Activated T-cell treated with anti-CD3 and anti-CD28 coated beads for 48 hours (primary cell): ENCODE results near the gene CACNA2D2.

Experiments
- DNase-seq: peaks from one replicate; pipeline ENCODE4 v3.0.0-alpha.2; 2020; ENCODE audit warnings: low read depth

Gene CACNA2D2

DNA sequence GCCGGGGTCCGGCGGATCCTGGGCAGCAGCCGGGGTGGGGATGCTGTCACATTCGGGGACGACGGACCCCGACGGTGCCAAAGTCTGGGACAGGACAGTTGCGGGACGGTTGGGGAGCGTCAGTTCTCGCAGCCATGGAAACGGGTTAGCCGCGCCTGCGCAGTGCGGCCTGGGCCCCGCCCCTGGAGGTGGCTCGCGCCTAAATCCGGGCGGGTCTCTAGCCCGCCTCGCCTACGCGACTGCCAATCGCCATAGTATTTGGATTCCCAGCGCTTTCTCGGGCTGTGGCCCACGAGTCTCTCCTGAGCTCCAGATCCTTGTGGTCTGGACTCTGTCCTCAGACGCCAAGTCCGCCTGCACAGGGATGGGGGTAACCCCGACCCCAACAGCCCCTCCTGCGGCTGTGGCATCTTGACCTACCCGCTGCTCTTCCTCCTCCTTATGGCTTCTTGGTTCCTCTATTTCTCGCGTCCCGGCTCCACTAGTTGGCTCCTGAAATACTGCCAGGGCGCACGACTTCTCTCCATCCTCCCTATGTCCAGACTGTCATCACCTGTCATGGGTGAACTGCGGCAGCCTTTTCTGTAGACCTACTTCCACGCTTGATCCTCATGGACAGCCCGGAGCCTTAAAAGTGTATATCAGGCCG is 157.7 kb downstream of the CACNA2D2 start, which contains the start of gene ZMYND10:
TSS of gene ZMYND10 (minus strand) at position 147 of the 649 bp plus-strand sequence. CDS start 153 bp downstream, outside the sequence.
- peak; percentile 78 for DNase-seq

DNA sequence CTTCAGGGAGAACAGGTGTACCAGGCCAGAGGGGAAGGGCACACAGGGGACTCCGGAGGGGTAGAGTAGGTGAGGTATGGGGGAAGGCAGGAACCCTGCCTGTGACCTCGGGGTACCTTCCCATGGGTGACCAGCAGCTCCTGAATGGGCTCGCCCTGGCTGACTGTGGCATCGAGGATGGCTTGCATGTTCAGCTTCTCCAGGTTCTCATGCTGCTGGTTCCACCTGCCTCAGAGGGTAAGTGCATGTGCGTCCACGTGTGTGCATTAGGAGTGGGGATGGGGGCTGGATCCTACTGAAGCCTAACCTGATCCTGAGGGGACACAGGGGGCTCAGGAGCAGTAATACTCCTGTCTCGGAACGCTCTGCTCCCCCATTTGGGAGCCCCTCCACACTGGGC is 158.4 kb downstream of the CACNA2D2 start:
- no peak for DNase-seq

DNA sequence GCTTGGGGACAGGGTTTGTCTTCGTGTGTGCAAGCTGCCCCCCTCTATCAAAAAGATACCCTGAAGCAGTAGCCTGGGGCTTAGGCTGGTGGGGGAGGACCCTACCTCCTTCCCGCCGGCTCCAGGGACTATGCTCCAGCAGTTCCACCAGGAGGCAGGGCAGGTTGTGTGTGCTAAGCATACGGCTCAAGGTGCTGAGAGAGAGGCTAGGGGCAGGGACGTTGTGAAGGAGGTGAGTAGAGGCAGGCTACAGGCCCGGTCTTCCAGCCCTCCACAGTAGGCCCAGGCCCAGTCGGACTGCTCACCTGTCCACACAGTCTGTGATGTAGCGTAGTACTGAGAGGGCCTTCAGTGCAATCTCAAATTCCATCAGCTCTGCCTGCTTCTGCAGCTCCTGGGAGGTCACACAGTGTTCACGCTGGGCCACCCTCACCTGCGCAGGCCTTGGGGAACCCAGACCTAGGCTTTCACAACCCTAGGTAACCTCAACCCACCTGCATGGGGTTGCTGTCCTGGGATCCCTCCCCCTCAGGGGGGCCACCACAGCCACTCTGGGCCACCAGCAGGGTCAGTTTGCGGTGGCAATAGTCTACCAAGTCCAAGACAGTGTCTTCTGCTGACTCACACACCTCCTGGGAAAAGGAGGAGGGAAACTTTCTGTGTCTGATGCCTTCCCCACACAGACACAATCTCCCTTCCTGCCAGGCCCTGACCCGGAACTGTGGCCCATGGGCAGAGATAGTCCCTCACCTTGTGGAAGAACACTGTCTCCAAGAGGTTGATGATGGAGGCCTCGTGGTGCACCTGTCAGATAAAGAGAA is 160.4 kb downstream of the CACNA2D2 start:
- no peak for DNase-seq

DNA sequence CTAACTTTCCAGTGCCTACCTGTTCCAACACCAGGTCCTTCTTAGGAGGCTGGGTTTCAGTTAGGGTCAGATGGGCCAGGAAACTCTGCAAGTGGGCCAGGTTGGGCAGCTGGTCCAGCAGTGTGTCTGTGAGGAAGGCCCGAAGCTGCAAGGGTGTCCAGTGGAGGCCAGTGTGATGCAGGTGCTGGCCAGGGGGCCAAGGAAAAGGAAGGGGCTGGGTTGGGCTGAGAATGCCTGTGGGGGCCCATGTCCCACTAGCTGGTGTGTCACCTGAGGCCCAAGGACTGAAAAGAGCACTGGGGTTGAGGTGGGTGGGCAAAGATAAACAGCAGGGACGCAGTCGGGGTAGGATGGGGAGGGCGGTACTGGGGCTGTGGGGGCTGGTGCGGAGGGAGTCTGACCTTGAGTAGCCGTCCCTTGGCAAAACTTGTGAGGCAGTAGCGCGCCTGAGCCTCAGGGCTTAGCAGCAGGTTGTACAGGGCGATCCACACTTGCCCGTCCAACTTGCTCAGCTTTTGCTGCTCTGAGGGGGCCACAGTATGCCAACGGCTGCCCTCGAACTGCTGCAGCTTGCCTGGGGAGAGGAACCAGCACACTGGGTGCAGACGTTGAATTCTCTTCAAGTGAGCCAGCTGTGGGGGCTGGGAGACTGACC is 161.3 kb downstream of the CACNA2D2 start:
- DNase-seq = no peak

DNA sequence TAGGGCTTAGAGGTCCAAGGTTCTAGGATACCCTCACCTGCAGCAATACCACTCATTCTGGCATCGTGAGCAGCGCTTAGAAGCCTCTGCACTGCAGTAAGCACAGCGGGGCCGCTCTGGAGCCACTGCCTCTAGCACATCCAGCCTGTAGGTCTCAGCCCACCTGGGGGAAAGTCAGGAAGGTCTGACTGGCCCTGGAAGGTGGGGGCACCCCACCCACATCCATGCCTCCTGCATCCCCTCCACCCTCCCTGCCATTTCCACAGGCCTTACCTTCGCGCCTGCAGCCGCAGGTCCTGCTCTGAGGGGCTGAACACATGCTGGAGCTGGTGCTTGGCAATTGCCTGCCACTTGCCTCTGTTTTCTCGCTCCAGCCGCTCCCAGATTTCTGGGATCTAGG is 161.9 kb downstream of the CACNA2D2 start:
- DNase-seq = no peak

DNA sequence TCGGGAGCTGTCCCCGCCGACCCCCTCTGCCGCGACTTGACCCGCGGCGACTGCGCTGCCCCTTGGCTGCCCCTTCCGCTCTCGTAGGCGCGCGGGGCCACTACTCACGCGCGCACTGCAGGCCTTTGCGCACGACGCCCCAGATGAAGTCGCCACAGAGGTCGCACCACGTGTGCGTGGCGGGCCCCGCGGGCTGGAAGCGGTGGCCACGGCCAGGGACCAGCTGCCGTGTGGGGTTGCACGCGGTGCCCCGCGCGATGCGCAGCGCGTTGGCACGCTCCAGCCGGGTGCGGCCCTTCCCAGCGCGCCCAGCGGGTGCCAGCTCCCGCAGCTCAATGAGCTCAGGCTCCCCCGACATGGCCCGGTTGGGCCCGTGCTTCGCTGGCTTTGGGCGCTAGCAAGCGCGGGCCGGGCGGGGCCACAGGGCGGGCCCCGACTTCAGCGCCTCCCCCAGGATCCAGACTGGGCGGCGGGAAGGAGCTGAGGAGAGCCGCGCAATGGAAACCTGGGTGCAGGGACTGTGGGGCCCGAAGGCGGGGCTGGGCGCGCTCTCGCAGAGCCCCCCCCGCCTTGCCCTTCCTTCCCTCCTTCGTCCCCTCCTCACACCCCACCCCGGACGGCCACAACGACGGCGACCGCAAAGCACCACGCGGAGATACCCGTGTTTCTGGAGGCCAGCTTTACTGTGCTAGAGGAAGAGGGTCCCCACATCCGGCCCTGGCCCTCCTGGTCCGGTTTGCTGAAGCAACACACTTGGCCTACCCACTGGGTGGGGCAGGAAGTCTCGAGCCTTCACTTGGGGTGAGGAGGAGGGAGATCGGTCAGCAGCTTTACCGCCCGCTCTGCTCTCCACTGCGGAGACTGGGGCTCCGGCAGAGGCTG is 162.7 kb downstream of the CACNA2D2 start, which contains the start of gene RASSF1:
TSS of gene RASSF1 (minus strand) at position 389 of the 882 bp plus-strand sequence. CDS start at position 358, 31 bp downstream.
- peak; percentile 77 for DNase-seq

DNA sequence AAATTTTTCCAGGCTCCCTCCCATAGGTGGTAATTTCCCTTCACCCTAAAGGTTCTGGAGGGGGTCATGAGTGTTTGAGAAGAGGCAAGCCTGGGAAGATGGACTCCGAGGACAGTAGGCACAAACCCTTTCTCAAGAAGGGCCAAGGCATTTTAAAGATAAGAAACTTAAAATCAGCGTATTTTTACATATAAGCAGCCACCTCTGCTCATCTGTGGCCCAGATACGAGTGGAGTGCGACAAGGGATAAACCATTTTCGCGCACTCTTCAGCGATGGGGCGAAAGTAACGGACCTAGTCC is 163.3 kb downstream of the CACNA2D2 start:
- DNase-seq = no peak

DNA sequence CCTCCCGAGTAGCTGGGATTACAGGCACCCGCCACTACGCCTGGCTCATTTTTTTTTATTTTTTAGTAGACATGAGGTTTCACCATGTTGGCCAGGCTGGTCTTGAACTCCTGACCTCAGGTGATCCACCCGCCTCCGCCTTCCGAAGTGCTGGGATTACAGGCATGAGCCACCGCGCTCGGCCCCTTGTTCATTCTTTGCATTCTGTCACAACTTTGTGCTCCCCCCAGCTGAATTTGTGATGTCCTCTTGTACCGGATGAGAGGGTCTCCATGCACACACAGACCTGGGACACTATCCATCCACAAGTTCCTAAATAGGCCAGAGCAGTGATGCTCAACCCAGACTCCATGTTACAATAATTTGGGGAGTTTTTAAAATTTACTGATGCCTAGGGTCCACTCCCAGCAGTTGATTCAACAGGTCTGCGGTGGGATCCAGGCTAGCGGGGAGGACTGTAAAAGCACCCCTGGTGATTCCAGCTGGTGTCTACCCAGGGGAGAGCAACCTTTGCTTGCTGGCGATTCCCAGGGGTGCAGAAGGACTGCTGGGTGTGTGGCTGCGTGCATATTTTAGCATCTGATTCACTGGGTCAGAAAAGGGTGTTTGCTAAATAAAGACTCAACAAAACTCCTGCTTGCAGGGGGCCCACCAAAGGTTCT is 163.8 kb downstream of the CACNA2D2 start:
- no peak for DNase-seq

DNA sequence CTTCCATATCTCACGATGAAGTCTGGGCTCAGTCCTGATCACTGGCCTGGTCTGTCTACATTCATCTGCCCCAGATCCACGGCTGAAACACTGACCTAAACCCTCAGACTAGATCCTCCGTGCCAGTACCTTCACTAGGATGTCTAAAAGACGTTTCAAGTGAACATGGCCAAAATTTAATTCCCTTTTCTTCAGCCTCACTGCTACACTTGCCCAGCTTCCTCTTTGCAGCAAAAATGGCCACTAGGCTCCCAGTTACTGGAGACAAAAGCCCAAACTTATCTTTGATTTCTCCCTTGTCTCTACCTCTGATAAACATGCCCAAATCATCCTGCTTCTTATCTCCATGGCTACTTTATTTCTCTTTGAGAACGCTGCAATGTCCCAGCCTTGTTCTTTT is 164.5 kb downstream of the CACNA2D2 start:
- DNase-seq = no peak

DNA sequence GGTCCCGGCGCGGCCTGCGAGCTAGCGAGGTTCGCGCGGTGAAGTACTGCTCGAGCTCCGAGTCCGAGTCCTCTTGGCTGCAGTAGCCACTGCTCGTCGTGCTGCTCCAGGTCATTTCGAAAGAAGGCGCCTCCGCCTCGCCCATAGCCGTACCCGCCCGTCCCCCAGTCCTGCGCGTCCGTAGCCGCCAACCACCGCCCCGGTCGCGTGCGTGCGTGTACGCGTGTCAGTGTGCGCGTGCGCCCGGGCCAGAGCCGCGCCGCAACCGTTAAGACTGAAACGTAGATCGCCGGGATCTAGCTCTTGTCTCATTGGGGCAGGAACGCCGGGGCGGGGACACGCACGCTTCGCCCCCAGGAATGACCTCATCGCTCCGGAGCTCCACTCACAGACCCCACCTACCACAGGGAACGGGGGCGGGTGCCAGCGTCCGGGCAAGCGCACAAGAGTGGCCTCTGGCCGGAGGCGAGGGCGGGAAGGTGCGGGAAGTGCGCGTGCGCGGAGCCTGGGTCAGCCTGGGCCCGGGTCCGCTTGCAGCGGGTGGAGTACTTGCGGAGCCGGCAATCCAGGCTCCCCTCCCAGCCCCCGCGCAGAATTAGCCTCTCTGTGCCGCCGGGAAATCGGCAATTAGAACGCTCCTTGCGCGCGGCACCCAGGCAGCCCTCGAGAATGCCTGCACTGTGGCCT is 166.1 kb downstream of the CACNA2D2 start:
- peak; percentile 96 for DNase-seq

DNA sequence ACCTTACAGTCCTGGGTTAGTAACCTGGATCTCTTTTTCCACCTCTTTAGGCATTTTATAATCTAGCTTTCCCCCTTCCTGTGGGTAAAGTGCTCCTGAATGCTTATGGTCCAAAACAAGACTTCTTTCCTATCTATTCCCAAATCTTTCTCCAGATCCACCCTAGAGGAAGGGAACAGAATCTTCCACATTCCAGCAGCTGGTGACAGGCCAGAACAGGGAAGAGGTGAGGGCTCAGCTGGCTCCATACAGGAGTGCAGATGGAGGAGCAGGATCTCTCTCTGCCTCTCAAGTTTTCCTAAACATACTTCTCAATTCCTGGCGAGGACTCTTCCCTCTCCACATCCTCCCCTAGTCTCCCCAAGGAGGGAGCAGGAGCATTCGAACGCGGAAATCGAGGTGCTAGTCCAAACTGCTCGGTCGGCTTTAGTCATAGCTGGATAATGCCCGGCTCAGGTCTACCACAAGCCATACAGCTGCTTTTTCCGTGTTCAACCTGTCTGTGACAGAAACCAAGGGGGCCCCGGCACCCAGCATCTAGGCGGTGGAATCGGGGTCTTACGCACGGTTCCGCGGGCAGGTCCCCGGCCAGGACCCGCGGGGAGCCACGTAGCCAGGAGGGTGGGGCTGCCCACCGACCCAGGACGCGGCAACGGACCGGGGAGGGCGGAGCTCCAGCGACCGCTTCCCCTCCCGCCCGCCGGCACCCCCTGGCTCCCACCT is 166.8 kb downstream of the CACNA2D2 start:
- no peak for DNase-seq

DNA sequence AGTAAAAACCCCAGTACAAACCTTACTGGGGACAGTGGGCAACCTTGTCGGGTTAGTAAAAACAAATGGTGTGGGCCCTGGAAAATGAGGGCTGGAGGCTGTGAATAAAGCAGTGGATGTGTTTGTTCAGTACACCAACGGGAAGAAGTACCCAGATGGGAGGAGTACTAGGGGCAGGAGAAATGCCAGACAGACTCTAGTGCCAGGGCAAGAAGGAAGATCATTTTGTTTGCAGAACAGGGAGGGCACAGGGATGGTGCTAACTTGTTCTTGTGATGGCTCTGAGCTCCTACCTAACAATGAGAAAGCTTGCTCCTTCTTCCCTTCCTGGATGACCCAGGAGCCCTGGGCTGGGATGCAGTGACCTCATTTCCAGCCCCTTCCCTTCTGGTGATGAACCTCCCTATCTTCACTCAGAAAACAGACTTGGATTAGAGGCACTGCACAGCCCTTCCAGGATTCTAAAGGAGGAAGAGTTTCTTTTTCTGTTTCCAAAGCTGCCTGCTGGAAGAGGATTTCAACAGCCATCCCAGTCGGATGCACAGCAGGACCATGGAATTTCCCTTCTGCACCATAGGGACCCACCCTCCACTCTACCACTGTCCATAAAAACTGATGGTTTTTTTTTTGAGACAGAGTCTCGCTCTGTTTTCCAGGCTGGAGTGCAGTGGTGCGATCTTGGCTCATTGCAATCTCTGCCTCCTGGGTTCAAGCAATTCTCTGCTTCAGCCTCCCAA is 168.9 kb downstream of the CACNA2D2 start:
- DNase-seq = no peak

DNA sequence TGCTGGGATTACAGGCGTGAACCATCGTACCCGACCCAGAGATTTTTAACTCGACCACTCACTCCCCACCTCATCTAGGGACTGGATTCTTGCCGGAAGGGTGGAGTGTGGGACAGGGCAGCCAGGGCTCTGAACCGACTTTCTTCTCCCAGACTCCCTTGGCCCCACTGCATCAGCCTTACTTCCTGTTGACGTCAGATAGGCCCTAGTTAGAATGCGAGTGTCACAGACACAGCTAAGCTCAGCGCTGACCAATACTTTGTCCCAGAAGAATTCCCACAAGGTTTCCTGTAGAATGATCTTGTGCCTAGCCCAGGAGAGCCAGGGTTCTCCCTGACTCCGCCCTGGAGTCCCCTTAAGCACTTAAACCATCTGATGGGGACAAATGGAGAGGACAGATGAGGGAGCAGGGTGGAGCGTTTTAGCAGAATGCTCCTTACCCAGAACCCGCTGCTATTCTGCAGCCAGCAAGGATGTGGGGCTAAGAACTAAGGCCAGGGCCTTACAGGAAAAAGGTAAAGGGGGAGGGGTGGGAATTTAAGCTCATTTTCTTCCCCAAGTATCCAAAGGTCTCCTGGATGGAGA is 169.6 kb downstream of the CACNA2D2 start:
- no peak for DNase-seq

DNA sequence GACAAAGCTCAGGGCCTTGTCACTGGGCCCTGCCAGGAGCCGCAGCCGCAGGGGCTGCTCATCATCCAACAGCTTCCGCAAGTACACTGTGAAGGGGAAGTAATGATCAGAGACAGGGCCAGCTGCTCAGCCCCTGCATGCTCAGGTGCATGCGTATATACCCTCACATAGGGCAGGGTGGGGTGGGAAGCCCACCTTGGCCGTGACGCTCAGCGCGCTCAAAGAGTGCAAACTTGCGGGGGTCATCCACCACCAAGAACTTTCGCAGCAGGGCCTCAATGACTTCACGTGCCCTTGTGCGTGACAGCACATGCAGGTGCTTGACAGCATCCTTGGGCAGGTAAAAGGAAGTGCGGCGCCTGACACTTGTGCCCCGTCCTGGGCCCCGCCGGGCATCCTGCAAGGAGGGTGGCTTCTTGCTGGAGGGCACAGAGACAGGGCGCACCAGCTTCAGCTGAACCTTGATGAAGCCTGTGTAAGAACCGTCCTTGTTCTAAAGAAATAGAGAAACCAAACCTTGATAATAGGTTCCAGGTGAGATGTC is 172.0 kb downstream of the CACNA2D2 start:
- DNase-seq = no peak

DNA sequence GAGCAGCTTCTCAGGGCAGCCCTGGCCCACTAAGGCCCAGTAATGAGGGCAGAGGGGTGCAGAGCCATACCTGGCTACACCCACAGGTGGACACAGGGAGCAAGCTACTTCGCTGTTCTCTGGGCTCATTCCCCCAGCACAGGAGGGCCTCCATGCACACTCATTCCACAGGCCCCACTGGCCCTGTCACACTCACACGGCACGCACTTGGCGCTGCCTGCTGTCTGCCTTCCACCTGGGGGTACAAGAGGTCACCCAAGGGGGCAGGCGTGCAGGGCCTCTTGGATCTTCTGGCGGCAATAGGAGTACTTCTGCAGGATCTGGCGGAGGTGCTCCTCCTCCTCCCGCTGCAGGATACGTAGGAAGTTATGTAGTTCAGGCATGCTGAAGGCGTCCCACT is 173.1 kb downstream of the CACNA2D2 start:
- no peak for DNase-seq

DNA sequence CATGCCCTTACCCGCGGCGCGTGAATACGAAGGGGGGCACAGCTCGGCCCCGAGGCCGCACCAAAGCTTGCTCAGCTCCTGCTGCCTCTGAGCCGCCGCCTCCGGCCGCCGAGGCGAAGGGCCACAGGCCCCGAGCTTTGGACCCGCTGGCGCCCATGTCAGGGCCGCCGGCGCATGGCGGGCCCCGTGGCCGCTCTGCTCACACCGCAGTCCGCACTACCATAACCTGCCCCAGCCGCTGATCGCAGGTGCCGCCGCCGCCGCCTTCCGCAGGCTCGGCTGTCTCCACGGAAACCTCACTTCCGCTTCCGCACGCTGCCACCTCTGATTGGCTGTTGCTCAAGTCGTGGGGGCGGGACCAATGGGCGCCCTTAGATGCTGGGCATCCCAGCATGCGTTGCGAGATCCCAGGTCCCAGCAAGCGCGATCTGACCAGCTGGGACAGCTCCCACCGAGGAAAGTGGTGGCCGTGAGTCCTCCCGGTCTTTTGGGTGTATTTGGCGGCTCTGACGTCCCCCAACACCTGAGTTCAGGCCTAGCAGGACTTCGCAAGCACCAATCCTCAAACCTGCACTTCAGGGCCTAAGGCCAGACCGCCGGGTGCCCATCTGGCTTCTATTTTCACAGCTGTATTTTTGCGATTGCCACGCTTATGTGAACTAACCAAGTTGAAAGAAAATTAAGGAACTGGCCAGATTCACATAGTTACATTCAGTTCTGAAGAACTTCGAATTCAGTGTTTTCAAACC is 175.3 kb downstream of the CACNA2D2 start, which contains the start of gene TUSC2:
TSS of gene TUSC2 (minus strand) at position 281 of the 749 bp plus-strand sequence. CDS start at position 157, 124 bp downstream.
- peak; percentile 93 for DNase-seq

DNA sequence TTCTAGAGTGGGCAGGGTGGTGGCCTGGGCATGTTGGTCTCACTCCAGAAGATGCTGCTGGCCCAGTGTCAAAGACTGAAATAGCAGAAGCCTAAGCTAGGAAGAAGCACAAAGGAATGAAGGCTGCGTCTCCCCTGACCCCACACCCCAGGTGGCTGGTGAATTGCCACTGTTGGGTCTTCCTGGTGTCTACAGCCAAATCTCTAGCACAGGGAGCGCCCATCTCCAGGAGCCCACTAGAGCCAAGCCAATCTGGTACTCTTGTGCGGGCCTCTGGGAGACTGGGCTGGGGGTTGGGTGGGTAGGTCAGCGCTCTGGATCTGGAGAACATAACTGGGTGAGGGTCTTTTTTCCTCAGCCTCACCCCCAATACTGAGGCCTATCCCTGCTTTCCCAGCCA is 176.3 kb downstream of the CACNA2D2 start:
- no peak for DNase-seq

DNA sequence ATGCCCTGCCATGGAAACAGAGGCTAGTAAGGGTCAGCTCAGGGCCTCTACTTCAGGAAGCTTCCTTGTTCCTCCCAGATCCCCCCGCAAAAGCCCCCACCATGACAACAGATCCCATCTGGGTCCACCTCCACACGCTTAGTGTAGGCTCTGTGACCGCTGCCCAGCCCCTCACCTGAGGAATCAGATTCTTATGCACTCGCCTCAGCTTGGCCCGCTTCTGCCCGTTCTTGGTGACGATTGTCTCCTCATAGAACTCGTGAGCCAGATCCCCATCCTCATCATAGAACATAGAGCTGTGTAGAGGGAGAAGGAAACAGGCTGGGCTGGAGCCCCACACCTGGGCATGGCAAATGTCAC is 177.3 kb downstream of the CACNA2D2 start:
- no peak for DNase-seq
